ENCODE data around the gene ERI2. TPM values are rescaled to one million over a fixed set of nuclear protein-coding genes. Genes with fewer than 3 reads are reported as not detected.

Gene ERI2
- total RNA-seq, 4 donors from 2014 or later, result 11.0 to 21.8 (median 18.0) TPM

- no peak overlapping the region for H3K27ac ChIP-seq
- H3K4me1 ChIP-seq, result no peaks in the 10 kb centered on the region
- DNase-seq (ENCODE audit: low spot score in 2 of 2), result no peak
- no peak overlapping the region for H3K4me3 ChIP-seq
- H3K9me3 ChIP-seq, result no peaks in the 10 kb centered on the region
- WGBS, result 89% methylated on average over 2 of the region's 2 CpGs
- peaks cover 16% of the 10 kb centered on the region for H3K36me3 ChIP-seq
- TF ChIP-seq EP300 (IDR thresholded peaks at IDR 0.05), result no peak
- TF ChIP-seq POLR2A (IDR thresholded peaks at IDR 0.05), result no peak
- no peak for TF ChIP-seq CTCF (IDR thresholded peaks at IDR 0.05)
- TF ChIP-seq POLR2AphosphoS5 (IDR thresholded peaks at IDR 0.05), result no peak
- H3K27me3 ChIP-seq, result no peaks in the 10 kb centered on the region
Observed at GRCh38 chr16:20833086-20833485, 26.8 kb upstream of the ERI2 start.

GRCh38 chr16:20830372-20830771 is 24.1 kb upstream of the ERI2 start:
- TF ChIP-seq POLR2A (IDR thresholded peaks at IDR 0.05) (no peak), EP300 (IDR thresholded peaks at IDR 0.05) (no peak), CTCF (IDR thresholded peaks at IDR 0.05) (no peak), POLR2AphosphoS5 (IDR thresholded peaks at IDR 0.05) (no peak)
- Histone ChIP-seq H3K4me1 (no peaks in the 10 kb centered on the region), H3K36me3 (peaks cover 6% of the 10 kb centered on the region), H3K4me3 (no peak overlapping the region), H3K9me3 (no peaks in the 10 kb centered on the region), H3K27ac (no peak overlapping the region), H3K27me3 (no peaks in the 10 kb centered on the region)
- DNase-seq (ENCODE audit: low spot score in 2 of 2), result no peak
- 52% methylated on average over 1 of the region's 1 CpG for WGBS

- no peak for DNase-seq (ENCODE audit: low spot score in 2 of 2)
- Histone ChIP-seq H3K27me3 (no peaks in the 10 kb centered on the region), H3K27ac (no peak overlapping the region), H3K4me1 (no peaks in the 10 kb centered on the region), H3K9me3 (no peaks in the 10 kb centered on the region), H3K4me3 (no peak overlapping the region), H3K36me3 (peaks cover 6% of the 10 kb centered on the region)
- WGBS, result 100% methylated on average over 1 of the region's 1 CpG
- TF ChIP-seq POLR2AphosphoS5 (IDR thresholded peaks at IDR 0.05) (no peak), EP300 (IDR thresholded peaks at IDR 0.05) (no peak), POLR2A (IDR thresholded peaks at IDR 0.05) (no peak)
Observed at GRCh38 chr16:20829536-20829935, 23.3 kb upstream of the ERI2 start.

DNA sequence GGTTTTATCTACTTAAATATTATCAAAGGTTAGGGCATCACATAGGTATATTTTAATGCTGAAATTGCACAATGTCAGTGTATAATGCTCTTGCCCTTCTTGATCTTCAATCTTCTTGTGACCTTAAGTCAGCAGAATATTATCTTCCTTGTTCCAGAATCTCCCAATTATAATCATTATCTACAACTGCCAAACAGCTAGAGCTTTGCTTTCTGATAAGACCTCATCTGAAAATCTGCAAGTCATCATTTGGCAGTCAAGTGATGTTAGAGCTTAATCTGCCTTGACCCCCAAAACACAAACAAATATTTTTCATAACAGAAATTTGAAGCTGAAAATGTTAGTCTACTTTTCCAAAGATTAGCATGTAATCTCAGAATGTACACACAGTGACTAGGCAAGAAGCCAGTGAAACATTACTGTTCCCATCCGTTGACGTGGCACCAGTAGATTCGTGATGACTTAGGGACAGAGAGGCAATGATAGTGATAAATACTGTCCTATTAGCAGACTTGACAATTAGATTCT is 19.8 kb upstream of the ERI2 start:
- WGBS, result 78% methylated on average over 3 of the region's 3 CpGs
- no peaks in the 10 kb centered on the region for H3K9me3 ChIP-seq
- H3K4me1 ChIP-seq, result no peaks in the 10 kb centered on the region
- TF ChIP-seq POLR2AphosphoS5 (IDR thresholded peaks at IDR 0.05) (no peak), CTCF (IDR thresholded peaks at IDR 0.05) (no peak), EP300 (IDR thresholded peaks at IDR 0.05) (no peak), POLR2A (IDR thresholded peaks at IDR 0.05) (no peak)
- H3K4me3 ChIP-seq, result no peak overlapping the region
- no peak overlapping the region for H3K27ac ChIP-seq
- no peaks in the 10 kb centered on the region for H3K36me3 ChIP-seq
- H3K27me3 ChIP-seq, result no peaks in the 10 kb centered on the region
- DNase-seq (ENCODE audit: low spot score in 2 of 2), result no peak

GRCh38 chr16:20822521-20823325 is 16.5 kb upstream of the ERI2 start:
- Histone ChIP-seq H3K27ac (no peak overlapping the region), H3K4me3 (no peak overlapping the region), H3K9me3 (no peaks in the 10 kb centered on the region), H3K4me1 (no peaks in the 10 kb centered on the region), H3K27me3 (no peaks in the 10 kb centered on the region), H3K36me3 (no peaks in the 10 kb centered on the region)
- DNase-seq (ENCODE audit: low spot score in 2 of 2), result no peak
- 86% methylated on average over 3 of the region's 3 CpGs for WGBS
- TF ChIP-seq POLR2AphosphoS5 (IDR thresholded peaks at IDR 0.05) (no peak), CTCF (IDR thresholded peaks at IDR 0.05) (no peak), EP300 (IDR thresholded peaks at IDR 0.05) (no peak), POLR2A (IDR thresholded peaks at IDR 0.05) (no peak)
